B cell (primary cell): ENCODE results near the gene ZNF597. TPM values are rescaled to one million over a fixed set of nuclear protein-coding genes. Genes with fewer than 3 reads are reported as not detected.

Experiments
- ATAC-seq: fragments of 200-7000 bp; cut with Tn5 transposase; one replicate; pipeline ENCODE4 v1.10.0; 2021; ENCODE audit warnings: low read depth, mild to moderate bottlenecking, moderate number of reproducible peaks, moderate library complexity
- CTCF ChIA-PET: fragments of 350-600 bp; sonication (Branson Sonifier 250); formaldehyde crosslinking; loops from one replicate; lab custom pipeline; 2021; ENCODE audit warnings: antibody characterized with exemption, inconsistent platforms; lab: Charles Lee
- POLR2A ChIA-PET: fragments of 350-600 bp; sonication (Branson Sonifier 250); formaldehyde crosslinking; loops from one replicate; lab custom pipeline; 2021; ENCODE audit warnings: antibody characterized with exemption; lab: Charles Lee
- DNase-seq: peaks from one replicate; pipeline ENCODE4 v3.0.0; 2013
- H2AFZ ChIP-seq: 2 replicates; pipeline ENCODE4 v1.6.1; 2012; ENCODE audit warnings: mild to moderate bottlenecking, low read depth, low read length; ENCODE audit not compliant: insufficient read depth, poor library complexity, severe bottlenecking
- H3K27ac ChIP-seq, 2 donors: 1 replicate in 1 of 2; 2 replicates in 1 of 2; pipeline ENCODE4 v1.5.1; 2012 to 2013; ENCODE audit warnings: low read length in 2 of 2, mild to moderate bottlenecking in 2 of 2, moderate library complexity in 1 of 2
- H3K27me3 ChIP-seq, 4 experiments: fragments of 200-600 bp in 1 of 4; sonication (generic) in 1 of 4; replicated peaks in 1 of 4; 1 replicate in 2 of 4; 2 replicates in 2 of 4; pipeline versions ENCODE4 v1.6.1 to v1.7.0; 2013 to 2016; ENCODE audit warnings: low read length in 3 of 4, mild to moderate bottlenecking in 2 of 4, mixed read lengths in 1 of 4, moderate library complexity in 1 of 4; ENCODE audit not compliant: insufficient read depth in 4 of 4, control insufficient read depth in 3 of 4; ENCODE audit errors: control extremely low read depth in 1 of 4
- H3K36me3 ChIP-seq, 2 experiments: replicated peaks in 1 of 2; 1 replicate in 1 of 2; 2 replicates in 1 of 2; pipeline versions ENCODE4 v1.6.1 to v1.7.1; 2013; ENCODE audit warnings: low read length in 1 of 2; ENCODE audit not compliant: insufficient read depth in 2 of 2, control insufficient read depth in 1 of 2; ENCODE audit errors: control extremely low read depth in 1 of 2, extremely low read depth in 1 of 2
- H3K4me1 ChIP-seq, 2 donors: fragments of 200-600 bp in 1 of 2; sonication (generic) in 1 of 2; 1 replicate in 1 of 2; 2 replicates in 1 of 2; pipeline versions ENCODE4 v1.5.1 to v1.6.1; 2013 to 2017; ENCODE audit warnings: low read length in 2 of 2; ENCODE audit not compliant: control insufficient read depth in 2 of 2, insufficient read depth in 2 of 2
- H3K4me2 ChIP-seq: replicated peaks from 2 replicates; pipeline ENCODE3; 2012; ENCODE audit warnings: mild to moderate bottlenecking, low read depth, low read length; ENCODE audit not compliant: poor library complexity, severe bottlenecking
- H3K4me3 ChIP-seq, 5 experiments: fragments of 200-600 bp in 1 of 5; sonication (generic) in 1 of 5; 1 replicate in 3 of 5; 2 replicates in 2 of 5; pipeline versions ENCODE4 v1.5.1 to v1.7.0; 2011 to 2016; ENCODE audit warnings: low read length in 4 of 5, mild to moderate bottlenecking in 4 of 5, low read depth in 2 of 5, control low read depth in 1 of 5, moderate library complexity in 1 of 5; ENCODE audit not compliant: insufficient read depth in 1 of 5; ENCODE audit errors: control extremely low read depth in 1 of 5, extremely low read depth in 1 of 5
- H3K79me2 ChIP-seq: fragments of 200-600 bp; sonication (generic); one replicate; pipeline ENCODE4 v1.6.0; 2016; ENCODE audit warnings: low read length; ENCODE audit not compliant: control insufficient read depth, insufficient read depth
- H3K9ac ChIP-seq: fragments of 200-600 bp; sonication (generic); 2 replicates; pipeline ENCODE4 v1.6.1; 2017; ENCODE audit warnings: mild to moderate bottlenecking, low read length, moderate library complexity
- H3K9me3 ChIP-seq, 3 donors: one replicate each; pipeline versions ENCODE4 v1.6.1 to v1.7.1; 2013; ENCODE audit warnings: low read length in 2 of 3; ENCODE audit not compliant: control insufficient read depth in 2 of 3, insufficient read depth in 1 of 3; ENCODE audit errors: control extremely low read depth in 1 of 3
- H4K20me1 ChIP-seq: 2 replicates; pipeline ENCODE4 v1.6.0; 2012; ENCODE audit warnings: mild to moderate bottlenecking, low read length; ENCODE audit not compliant: insufficient read depth, control insufficient read depth, poor library complexity, severe bottlenecking
- H3K27ac Mint-ChIP-seq: one replicate; pipeline ENCODE4 v1.8.0; 2021; ENCODE audit warnings: mixed read lengths
- H3K27me3 Mint-ChIP-seq: one replicate; pipeline ENCODE4 v1.8.0; 2021; ENCODE audit warnings: mixed read lengths
- H3K4me1 Mint-ChIP-seq: one replicate; pipeline ENCODE4 v1.8.0; 2021; ENCODE audit warnings: mixed read lengths
- H3K4me3 Mint-ChIP-seq: one replicate; pipeline ENCODE4 v1.8.0; 2021; ENCODE audit warnings: mixed read lengths
- H3K9me3 Mint-ChIP-seq: one replicate; pipeline ENCODE4 v1.8.0; 2022; ENCODE audit warnings: mixed read lengths; ENCODE audit not compliant: insufficient read depth
- EZH2 ChIP-seq: IDR thresholded peaks from 2 replicates; pipeline ENCODE4 v1.6.1; 2012; ENCODE audit warnings: borderline replicate concordance, low read depth, mild to moderate bottlenecking, moderate library complexity, low read length; ENCODE audit not compliant: insufficient read depth, poor library complexity, severe bottlenecking
- WGBS: methylation state at CpG from one replicate; pipeline ENCODE4 v1.1.5; 2013; ENCODE audit warnings: missing lambda C conversion rate; ENCODE audit not compliant: insufficient coverage; 5-methylcytosine and 5-hydroxymethylcytosine counted together
- intact Hi-C: fragments of 100-400 bp; cut with micrococcal nuclease; formaldehyde crosslinking; loops from one replicate; pipeline ENCODE4 v1.10.0; 2022
- polyA plus RNA-seq: library from polyadenylated mRNA; depleted of rRNA; stranded (reverse); fragments of >200 nt; gene quantifications from 2 replicates; pipeline ENCODE4 v1.2.3, GENCODE V29; 2012
- total RNA-seq, 2 donors: library from RNA; stranded (reverse); fragments of 120-200 nt in 1 of 2; gene quantifications; 1 replicate in 1 of 2; 2 replicates in 1 of 2; pipeline versions ENCODE4 v1.2.3 to v1.2.4, GENCODE V29; 2013 to 2022
- TF ChIP-seq, protein P1 (sequence below): fragments of 200-600 bp; IDR thresholded peaks from one replicate; pipeline ENCODE4 v1.8.0; 2022; ENCODE audit warnings: antibody characterized with exemption, mild to moderate bottlenecking

Gene ZNF597
- total and polyA plus RNA-seq, 2 donors (not counting 1 experiment from before 2014, with no cell fraction given) = 1.3 to 5.0 TPM

DNA sequence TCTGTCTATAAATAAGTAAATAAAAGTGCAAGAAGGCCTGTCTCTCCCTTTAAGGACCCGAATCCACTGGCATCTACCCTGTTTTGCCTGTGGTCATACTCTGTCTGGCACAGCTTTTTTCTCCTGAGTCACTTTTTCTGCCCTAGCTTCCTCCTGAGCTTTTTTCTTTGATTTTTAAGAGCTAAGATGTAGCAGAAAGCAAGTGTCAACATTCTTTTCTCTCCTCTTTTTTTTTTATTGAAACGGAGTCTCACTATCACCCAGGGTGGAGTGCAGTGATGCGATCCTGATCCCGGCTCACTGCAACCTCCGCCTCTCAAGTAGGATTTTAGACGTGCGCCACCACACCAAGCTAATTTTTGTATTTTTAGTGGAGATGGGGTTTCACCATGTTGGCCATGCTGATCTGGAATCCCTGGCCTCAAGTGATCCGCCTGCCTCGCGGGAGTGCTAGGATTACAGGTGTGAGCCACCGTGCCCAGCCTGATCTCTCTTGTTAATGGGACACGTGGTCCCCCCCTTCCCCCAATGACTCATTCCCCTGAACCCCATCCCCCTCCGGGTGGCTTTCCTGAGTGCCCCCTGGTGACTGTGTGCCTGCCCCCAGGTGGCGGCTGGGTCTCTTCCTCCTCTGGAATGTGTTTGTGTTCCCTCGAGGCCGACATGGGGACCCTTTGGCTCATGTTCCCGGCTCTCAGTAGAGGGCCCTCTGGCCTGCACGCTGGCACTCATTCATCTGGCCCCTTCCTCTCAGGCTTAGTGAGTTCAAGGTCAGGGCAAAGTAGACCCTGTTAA, 37.8 kb upstream of the ZNF597 start:
- H3K36me3 ChIP-seq = peaks cover 0 to 68% of the 10 kb centered on the region in 2 experiments
- H3K9ac ChIP-seq = no peak overlapping the region
- no peak overlapping the region for H3K4me3 Mint-ChIP-seq
- no peaks in the 10 kb centered on the region for H3K27me3 ChIP-seq
- peaks cover 21% of the 10 kb centered on the region for H4K20me1 ChIP-seq
- intact Hi-C loops = no loop called here
- H3K79me2 ChIP-seq = peaks cover 21% of the 10 kb centered on the region
- H3K4me3 ChIP-seq = no peak overlapping the region
- no peaks in the 10 kb centered on the region for H3K27me3 Mint-ChIP-seq
- H3K4me1 Mint-ChIP-seq = no peaks in the 10 kb centered on the region
- ATAC-seq (no peak), DNase-seq (no peak)
- POLR2A ChIA-PET = no interaction called here
- no peak overlapping the region for H3K27ac ChIP-seq
- 93% methylated on average over 10 of the region's 18 CpGs for WGBS
- no peaks in the 10 kb centered on the region for H3K9me3 ChIP-seq
- H3K9me3 Mint-ChIP-seq = no peaks in the 10 kb centered on the region
- no peak overlapping the region for H2AFZ ChIP-seq
- no peak for TF ChIP-seq EZH2
- TF ChIP-seq, protein P1, sequence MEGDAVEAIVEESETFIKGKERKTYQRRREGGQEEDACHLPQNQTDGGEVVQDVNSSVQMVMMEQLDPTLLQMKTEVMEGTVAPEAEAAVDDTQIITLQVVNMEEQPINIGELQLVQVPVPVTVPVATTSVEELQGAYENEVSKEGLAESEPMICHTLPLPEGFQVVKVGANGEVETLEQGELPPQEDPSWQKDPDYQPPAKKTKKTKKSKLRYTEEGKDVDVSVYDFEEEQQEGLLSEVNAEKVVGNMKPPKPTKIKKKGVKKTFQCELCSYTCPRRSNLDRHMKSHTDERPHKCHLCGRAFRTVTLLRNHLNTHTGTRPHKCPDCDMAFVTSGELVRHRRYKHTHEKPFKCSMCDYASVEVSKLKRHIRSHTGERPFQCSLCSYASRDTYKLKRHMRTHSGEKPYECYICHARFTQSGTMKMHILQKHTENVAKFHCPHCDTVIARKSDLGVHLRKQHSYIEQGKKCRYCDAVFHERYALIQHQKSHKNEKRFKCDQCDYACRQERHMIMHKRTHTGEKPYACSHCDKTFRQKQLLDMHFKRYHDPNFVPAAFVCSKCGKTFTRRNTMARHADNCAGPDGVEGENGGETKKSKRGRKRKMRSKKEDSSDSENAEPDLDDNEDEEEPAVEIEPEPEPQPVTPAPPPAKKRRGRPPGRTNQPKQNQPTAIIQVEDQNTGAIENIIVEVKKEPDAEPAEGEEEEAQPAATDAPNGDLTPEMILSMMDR = no peak
- H3K27ac Mint-ChIP-seq = no peak overlapping the region
- CTCF ChIA-PET = interaction anchor here (0.5 kb wide), 1 partner anchor 650 kb away, joined by 3 read pairs; no protein-coding TSS in a partner anchor
- H3K4me2 ChIP-seq = no peak overlapping the region
- no peaks in the 10 kb centered on the region for H3K4me1 ChIP-seq

DNA sequence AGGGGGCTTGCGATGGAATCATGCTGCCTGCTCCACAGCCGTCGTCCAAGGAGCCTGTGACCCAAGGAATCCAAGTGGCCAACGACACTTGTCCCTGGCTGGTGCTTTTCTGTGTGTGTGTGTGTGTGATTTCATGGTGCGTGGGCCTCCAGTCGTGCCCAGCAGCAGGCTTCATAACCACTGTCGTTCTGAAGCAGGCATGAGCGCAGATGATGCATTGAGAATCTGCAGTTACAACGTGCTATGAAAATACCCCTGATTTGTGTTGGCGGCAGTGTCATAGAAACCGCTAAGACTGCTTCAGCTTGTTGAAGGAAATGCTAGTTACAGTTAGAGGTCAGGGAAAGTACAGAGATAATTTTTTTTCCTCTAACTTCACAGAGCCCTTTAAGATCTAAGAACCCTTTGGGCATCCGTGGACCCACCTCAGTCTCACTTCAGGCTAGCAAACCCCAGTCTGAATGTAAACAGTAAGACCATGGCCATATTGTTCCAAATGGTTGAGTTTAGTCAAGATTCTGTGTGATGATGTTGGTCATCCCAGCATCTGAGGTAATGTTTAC, 36.4 kb upstream of the ZNF597 start:
- DNase-seq = no peak
- H3K27ac ChIP-seq = no peak overlapping the region
- WGBS = 90% methylated on average over 9 of the region's 12 CpGs

More for the DNA sequence above, 36.4 kb upstream of the ZNF597 start:
- H2AFZ ChIP-seq = no peak overlapping the region
- H3K27me3 ChIP-seq = no peaks in the 10 kb centered on the region
- no peak overlapping the region for H3K4me2 ChIP-seq
- Mint-ChIP-seq H3K9me3 (no peaks in the 10 kb centered on the region), H3K27me3 (no peaks in the 10 kb centered on the region), H3K27ac (no peak overlapping the region), H3K4me1 (no peaks in the 10 kb centered on the region), H3K4me3 (no peak overlapping the region)
- CTCF ChIA-PET = no interaction called here
- H3K36me3 ChIP-seq = peaks cover 0 to 54% of the 10 kb centered on the region in 2 experiments
- ATAC-seq = no peak
- peaks cover 34% of the 10 kb centered on the region for H4K20me1 ChIP-seq
- H3K4me1 ChIP-seq = no peaks in the 10 kb centered on the region
- H3K9me3 ChIP-seq = no peaks in the 10 kb centered on the region
- TF ChIP-seq, protein P1 = no peak
- TF ChIP-seq EZH2 = no peak
- H3K79me2 ChIP-seq = peaks cover 34% of the 10 kb centered on the region
- no peak overlapping the region for H3K9ac ChIP-seq
- intact Hi-C loops = no loop called here
- no peak overlapping the region for H3K4me3 ChIP-seq
- POLR2A ChIA-PET = no interaction called here
